Measurements from ENCODE around the gene CADM1. TPM values are rescaled to one million over a fixed set of nuclear protein-coding genes. Genes with fewer than 3 reads are reported as not detected.

The CADM1 gene
- total RNA-seq, 6 experiments from 2014 or later: 21.1 to 56.7 (median 30.6) TPM

DNA sequence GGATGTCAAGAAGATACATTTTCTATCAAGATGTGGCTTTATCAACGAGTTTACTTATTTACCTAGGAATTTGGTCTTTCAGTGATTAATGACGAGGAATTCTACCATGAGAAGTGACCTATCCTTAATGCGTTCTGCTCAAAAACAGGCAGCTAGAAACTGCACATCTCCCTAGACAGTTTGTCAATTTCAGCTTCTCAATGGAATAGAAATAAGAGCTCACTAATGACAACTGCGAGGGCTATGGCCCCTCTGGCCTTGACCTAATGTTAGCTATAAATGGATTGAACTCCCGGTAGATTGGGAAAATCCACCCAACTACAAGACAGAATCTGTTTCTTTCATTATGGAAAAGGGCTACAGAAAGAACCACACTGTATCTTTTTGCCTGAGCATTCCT lies 223.4 kb downstream of the CADM1 start:
- WGBS (ENCODE audit: insufficient coverage, low coverage, low lambda C conversion rate, missing lambda C conversion rate): 57% methylated on average over 5 of the region's 5 CpGs
- DNase-seq (no peak), ATAC-seq (no peak)
- H3K27ac ChIP-seq: no peak overlapping the region
- TF ChIP-seq POLR2A (IDR thresholded peaks at IDR 0.05): no peak
- TF ChIP-seq, protein P1, sequence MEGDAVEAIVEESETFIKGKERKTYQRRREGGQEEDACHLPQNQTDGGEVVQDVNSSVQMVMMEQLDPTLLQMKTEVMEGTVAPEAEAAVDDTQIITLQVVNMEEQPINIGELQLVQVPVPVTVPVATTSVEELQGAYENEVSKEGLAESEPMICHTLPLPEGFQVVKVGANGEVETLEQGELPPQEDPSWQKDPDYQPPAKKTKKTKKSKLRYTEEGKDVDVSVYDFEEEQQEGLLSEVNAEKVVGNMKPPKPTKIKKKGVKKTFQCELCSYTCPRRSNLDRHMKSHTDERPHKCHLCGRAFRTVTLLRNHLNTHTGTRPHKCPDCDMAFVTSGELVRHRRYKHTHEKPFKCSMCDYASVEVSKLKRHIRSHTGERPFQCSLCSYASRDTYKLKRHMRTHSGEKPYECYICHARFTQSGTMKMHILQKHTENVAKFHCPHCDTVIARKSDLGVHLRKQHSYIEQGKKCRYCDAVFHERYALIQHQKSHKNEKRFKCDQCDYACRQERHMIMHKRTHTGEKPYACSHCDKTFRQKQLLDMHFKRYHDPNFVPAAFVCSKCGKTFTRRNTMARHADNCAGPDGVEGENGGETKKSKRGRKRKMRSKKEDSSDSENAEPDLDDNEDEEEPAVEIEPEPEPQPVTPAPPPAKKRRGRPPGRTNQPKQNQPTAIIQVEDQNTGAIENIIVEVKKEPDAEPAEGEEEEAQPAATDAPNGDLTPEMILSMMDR (IDR thresholded peaks at IDR 0.05): no peak
- no peaks in the 10 kb centered on the region for H3K36me3 ChIP-seq
- no peaks in the 10 kb centered on the region for H3K27me3 ChIP-seq
- no peaks in the 10 kb centered on the region for H3K9me3 ChIP-seq
- H3K4me1 ChIP-seq: peaks cover 0 to 3% (median 0%) of the 10 kb centered on the region in 4 donors
- intact Hi-C loops (cut with DNase I): no loop called here
- no peak overlapping the region for H3K4me3 ChIP-seq

DNA sequence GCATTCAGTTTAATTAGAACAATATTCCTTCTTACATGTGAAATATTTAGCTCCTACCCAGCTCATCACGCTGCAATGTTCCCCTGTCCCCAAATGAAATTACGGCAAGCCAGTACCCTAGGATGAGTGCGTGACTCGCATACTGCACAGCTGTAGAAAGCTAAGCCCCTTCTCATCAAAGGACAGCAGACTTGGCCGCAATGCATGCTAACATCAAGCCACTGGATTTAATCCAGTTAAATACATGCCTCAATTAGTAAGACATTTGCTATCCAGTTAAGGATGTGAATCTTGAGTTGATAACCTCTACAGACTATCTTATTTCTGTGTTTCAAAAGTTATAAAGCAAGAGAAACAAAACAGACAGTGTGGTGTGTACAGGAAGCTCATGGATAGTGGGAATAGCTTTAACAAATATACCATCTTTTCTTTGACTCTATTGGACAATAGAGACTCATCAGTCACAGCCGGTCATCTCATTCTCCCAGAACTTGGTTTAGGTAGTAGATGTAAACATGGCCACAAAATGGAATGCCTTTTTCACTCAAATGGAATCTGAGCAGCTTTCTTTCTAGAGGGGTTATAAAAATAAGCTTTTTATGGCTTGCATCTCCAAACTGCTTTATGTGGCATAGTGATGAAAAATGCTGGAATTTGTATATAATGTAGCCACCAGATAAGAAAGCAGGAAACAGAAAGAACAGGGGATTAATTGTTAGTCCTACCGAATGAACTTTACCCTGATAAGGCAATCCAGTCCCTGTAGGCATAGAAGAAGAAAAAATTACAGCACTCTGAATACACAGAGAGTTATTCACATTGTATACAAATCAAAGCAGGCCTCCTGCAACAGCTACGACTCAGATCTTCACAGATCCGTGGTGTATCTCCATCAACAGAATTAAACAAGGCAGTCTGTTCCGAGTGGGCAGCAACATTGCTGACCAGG lies 224.1 kb downstream of the CADM1 start:
- Histone ChIP-seq H3K4me3 (no peak overlapping the region), H3K36me3 (no peaks in the 10 kb centered on the region), H3K27ac (no peak overlapping the region), H3K27me3 (no peaks in the 10 kb centered on the region), H3K4me1 (peaks cover 0 to 3% (median 0%) of the 10 kb centered on the region in 4 donors), H3K9me3 (no peaks in the 10 kb centered on the region)
- 69% methylated on average over 9 of the region's 10 CpGs for WGBS (ENCODE audit: insufficient coverage, low coverage, low lambda C conversion rate, missing lambda C conversion rate)
- DNase-seq (no peak), ATAC-seq (peak in 3 of 4 donors; percentile 12 to 91 (median 35))
- TF ChIP-seq, protein P1 (IDR thresholded peaks at IDR 0.05): no peak
- no peak for TF ChIP-seq POLR2A (IDR thresholded peaks at IDR 0.05)
- intact Hi-C loops (cut with DNase I): no loop called here

DNA sequence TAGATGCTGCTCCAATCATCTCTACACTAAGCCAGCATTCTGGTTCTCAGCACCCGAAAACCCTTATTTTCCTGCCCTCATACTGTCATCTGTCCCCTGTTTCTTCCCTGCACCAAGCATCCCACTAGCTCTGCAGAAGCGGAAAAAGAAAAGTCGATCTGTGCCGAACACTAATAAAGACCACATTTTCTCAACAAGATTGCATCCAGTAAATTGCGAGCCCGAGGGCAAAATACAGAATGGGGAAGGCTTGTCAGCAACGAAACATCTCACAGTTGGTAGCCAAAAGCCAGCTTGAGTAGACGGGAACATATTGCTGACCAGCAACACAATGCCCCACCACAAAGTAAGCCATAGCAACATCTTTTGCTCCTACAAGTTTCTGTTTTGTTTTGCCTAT lies 227.4 kb downstream of the CADM1 start:
- TF ChIP-seq, protein P1 (IDR thresholded peaks at IDR 0.05): no peak
- no peak for TF ChIP-seq POLR2A (IDR thresholded peaks at IDR 0.05)

DNA sequence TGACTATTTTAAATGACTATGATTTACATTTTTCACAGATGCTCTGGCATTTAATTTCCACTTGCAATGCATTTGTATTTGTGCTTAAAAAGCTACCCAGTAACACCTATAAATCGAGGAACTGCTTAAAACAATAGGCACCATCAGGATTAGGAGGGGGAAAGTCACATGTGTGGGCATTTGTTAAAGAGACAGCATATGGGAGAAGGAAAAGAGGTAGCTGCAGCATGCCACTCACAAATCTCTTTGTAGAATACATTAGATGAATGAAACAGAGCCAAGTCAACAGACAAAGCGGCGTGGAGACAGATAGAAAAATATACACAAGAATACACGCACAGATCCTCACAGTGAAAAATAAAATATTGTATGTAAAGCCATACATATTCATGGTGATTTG lies 228.0 kb downstream of the CADM1 start:
- H3K4me3 ChIP-seq: no peak overlapping the region
- intact Hi-C loops (cut with DNase I): no loop called here
- DNase-seq (no peak), ATAC-seq (no peak)
- H3K9me3 ChIP-seq: no peaks in the 10 kb centered on the region
- no peak overlapping the region for H3K27ac ChIP-seq
- no peaks in the 10 kb centered on the region for H3K4me1 ChIP-seq
- WGBS (ENCODE audit: insufficient coverage, low coverage, low lambda C conversion rate, missing lambda C conversion rate): 84% methylated on average over 4 of the region's 4 CpGs
- H3K27me3 ChIP-seq: no peaks in the 10 kb centered on the region
- H3K36me3 ChIP-seq: no peaks in the 10 kb centered on the region
- TF ChIP-seq POLR2A (IDR thresholded peaks at IDR 0.05): no peak
- TF ChIP-seq, protein P1 (IDR thresholded peaks at IDR 0.05): no peak

More for the DNA sequence above, 227.4 kb downstream of the CADM1 start:
- no peaks in the 10 kb centered on the region for H3K27me3 ChIP-seq
- intact Hi-C loops (cut with DNase I): no loop called here
- no peaks in the 10 kb centered on the region for H3K36me3 ChIP-seq
- no peaks in the 10 kb centered on the region for H3K9me3 ChIP-seq
- DNase-seq: no peak
- 91% methylated on average over 8 of the region's 8 CpGs for whole genome bisulfite sequencing (ENCODE audit: insufficient coverage, low coverage, low lambda C conversion rate, missing lambda C conversion rate)
- no peak overlapping the region for H3K4me3 ChIP-seq
- no peak for ATAC-seq
- H3K27ac ChIP-seq: no peak overlapping the region
- peaks cover 0 to under 1% (median 0%) of the 10 kb centered on the region in 4 donors for H3K4me1 ChIP-seq

All from right lobe of liver (tissue), 6 donors.